Activated CD4-positive, alpha-beta T cell treated with anti-CD3 and anti-CD28 coated beads for 36 hours (primary cell): ENCODE data around the gene CRADD. TPM values are rescaled to one million over a fixed set of nuclear protein-coding genes. Genes with fewer than 3 reads are reported as not detected.
A peak's percentile ranks its signal among the peaks of the same experiment; 100 is the strongest.

Experiments
- ATAC-seq: fragments of 200-7000 bp; cut with Tn5 transposase; one replicate; pipeline ENCODE4 v1.10.0; 2021; ENCODE audit warnings: mild to moderate bottlenecking, moderate library complexity
- CTCF ChIA-PET: fragments of 350-600 bp; sonication (Branson Sonifier 250); formaldehyde crosslinking; loops from one replicate; lab custom pipeline; 2021; ENCODE audit warnings: antibody characterized with exemption; lab: Charles Lee
- POLR2A ChIA-PET: fragments of 350-600 bp; sonication (Branson Sonifier 250); formaldehyde crosslinking; loops from one replicate; lab custom pipeline; 2021; ENCODE audit warnings: antibody characterized with exemption, inconsistent platforms; lab: Charles Lee
- DNase-seq: peaks from one replicate; pipeline ENCODE4 v3.0.0-alpha.2; 2020
- H3K27ac Mint-ChIP-seq: one replicate; pipeline ENCODE4 v1.8.0; 2021; ENCODE audit warnings: mixed read lengths
- H3K27me3 Mint-ChIP-seq: one replicate; pipeline ENCODE4 v1.8.0; 2021; ENCODE audit warnings: mixed read lengths
- H3K36me3 Mint-ChIP-seq: one replicate; pipeline ENCODE4 v1.8.0; 2021; ENCODE audit warnings: low read depth, mixed read lengths
- H3K4me1 Mint-ChIP-seq: one replicate; pipeline ENCODE4 v1.8.0; 2021; ENCODE audit warnings: mixed read lengths
- H3K4me3 Mint-ChIP-seq: one replicate; pipeline ENCODE4 v1.8.0; 2021; ENCODE audit warnings: mild to moderate bottlenecking, moderate library complexity, mixed read lengths
- H3K9me3 Mint-ChIP-seq: one replicate; pipeline ENCODE4 v1.8.0; 2021; ENCODE audit warnings: low read depth, mixed read lengths
- intact Hi-C, 2 experiments: fragments of 100-400 bp; cut with DNase I in 1 of 2; cut with micrococcal nuclease in 1 of 2; formaldehyde crosslinking; loops; one replicate each; pipeline versions ENCODE4 v1.14.2 to v1.15.1; 2022 to 2024; cut with DNase I, micrococcal nuclease
- total RNA-seq, 2 experiments: library from RNA; stranded (reverse); gene quantifications; one replicate each; pipeline ENCODE4 v1.2.3, GENCODE V29; 2021

Gene CRADD
- total RNA-seq, 2 experiments from 2014 or later = 5.7 to 7.8 TPM

- DNase-seq = no peak
- Mint-ChIP-seq H3K27me3 (no peaks in the 10 kb centered on the region), H3K36me3 (no peaks in the 10 kb centered on the region), H3K9me3 (no peaks in the 10 kb centered on the region), H3K27ac (no peak overlapping the region), H3K4me1 (no peaks in the 10 kb centered on the region), H3K4me3 (no peak overlapping the region)
- ChIA-PET POLR2A (no interaction called here), CTCF (no interaction called here)
- intact Hi-C loops = no loop called here
- ATAC-seq = no peak
Observed at GRCh38 chr12:93827669-93828068, 150.5 kb downstream of the CRADD start.

GRCh38 chr12:93829016-93829415, 151.8 kb downstream of the CRADD start:
- Mint-ChIP-seq H3K4me3 (no peak overlapping the region), H3K9me3 (no peaks in the 10 kb centered on the region), H3K4me1 (no peaks in the 10 kb centered on the region), H3K27me3 (no peaks in the 10 kb centered on the region), H3K36me3 (no peaks in the 10 kb centered on the region), H3K27ac (no peak overlapping the region)
- DNase-seq (no peak), ATAC-seq (no peak)
- intact Hi-C loops = no loop called here
- ChIA-PET CTCF (interaction anchor here (1.0 kb wide), 1 partner anchor 154 kb away, joined by 3 read pairs; no protein-coding TSS in a partner anchor), POLR2A (no interaction called here)

GRCh38 chr12:93831374-93831773, 154.2 kb downstream of the CRADD start:
- DNase-seq (no peak), ATAC-seq (no peak)
- intact Hi-C loops = no loop called here
- no peaks in the 10 kb centered on the region for H3K27me3 Mint-ChIP-seq
- H3K4me3 Mint-ChIP-seq = no peak overlapping the region
- ChIA-PET CTCF (interaction anchor here (0.7 to 1.9 kb wide), 2 partner anchors 244 to 271 kb away, joined by 4 to 5 read pairs; no protein-coding TSS in a partner anchor), POLR2A (no interaction called here)
- no peak overlapping the region for H3K27ac Mint-ChIP-seq
- H3K36me3 Mint-ChIP-seq = no peaks in the 10 kb centered on the region
- no peaks in the 10 kb centered on the region for H3K4me1 Mint-ChIP-seq
- no peaks in the 10 kb centered on the region for H3K9me3 Mint-ChIP-seq

- no peak overlapping the region for H3K27ac Mint-ChIP-seq
- peaks cover 3% of the 10 kb centered on the region for H3K36me3 Mint-ChIP-seq
- ATAC-seq (no peak), DNase-seq (no peak)
- intact Hi-C loops = no loop called here
- ChIA-PET POLR2A (no interaction called here), CTCF (interaction anchor here (0.6 to 1.9 kb wide), 4 partner anchors 29 to 1093 kb away, joined by 3 to 5 read pairs (median 4); no protein-coding TSS in a partner anchor)
- H3K4me3 Mint-ChIP-seq = no peak overlapping the region
- H3K4me1 Mint-ChIP-seq = no peaks in the 10 kb centered on the region
- no peaks in the 10 kb centered on the region for H3K9me3 Mint-ChIP-seq
- no peaks in the 10 kb centered on the region for H3K27me3 Mint-ChIP-seq
Observed at GRCh38 chr12:93832131-93832530, 155.0 kb downstream of the CRADD start.

- Mint-ChIP-seq H3K27me3 (no peaks in the 10 kb centered on the region), H3K4me1 (no peaks in the 10 kb centered on the region), H3K27ac (no peak overlapping the region), H3K9me3 (no peaks in the 10 kb centered on the region), H3K4me3 (no peak overlapping the region), H3K36me3 (peaks cover 4% of the 10 kb centered on the region)
- ATAC-seq = no peak
- intact Hi-C loops = no loop called here
- ChIA-PET POLR2A (no interaction called here), CTCF (no interaction called here)
- no peak for DNase-seq
Observed at GRCh38 chr12:93833946-93834345, 156.8 kb downstream of the CRADD start.

- ATAC-seq (no peak), DNase-seq (no peak)
- Mint-ChIP-seq H3K4me3 (no peak overlapping the region), H3K9me3 (no peaks in the 10 kb centered on the region), H3K27me3 (no peaks in the 10 kb centered on the region), H3K36me3 (peaks cover 7% of the 10 kb centered on the region), H3K4me1 (no peaks in the 10 kb centered on the region), H3K27ac (no peak overlapping the region)
- POLR2A ChIA-PET = no interaction called here
- intact Hi-C loops = no loop called here
- CTCF ChIA-PET = interaction anchor here (0.6 kb wide), 1 partner anchor 57 kb away, joined by 3 read pairs; no protein-coding TSS in a partner anchor
Observed at GRCh38 chr12:93836620-93837260, 159.6 kb downstream of the CRADD start.

GRCh38 chr12:93838193-93838592, 161.0 kb downstream of the CRADD start:
- CTCF ChIA-PET = no interaction called here

GRCh38 chr12:93839064-93839463, 161.9 kb downstream of the CRADD start:
- POLR2A ChIA-PET = no interaction called here
- no peak for DNase-seq
- H3K4me1 Mint-ChIP-seq = no peaks in the 10 kb centered on the region

More at GRCh38 chr12:93838193-93838592, 161.0 kb downstream of the CRADD start:
- H3K27me3 Mint-ChIP-seq = no peaks in the 10 kb centered on the region
- peaks cover 7% of the 10 kb centered on the region for H3K36me3 Mint-ChIP-seq
- no peak overlapping the region for H3K4me3 Mint-ChIP-seq
- POLR2A ChIA-PET = no interaction called here
- ATAC-seq (no peak), DNase-seq (no peak)
- no peaks in the 10 kb centered on the region for H3K9me3 Mint-ChIP-seq
- H3K4me1 Mint-ChIP-seq = no peaks in the 10 kb centered on the region
- H3K27ac Mint-ChIP-seq = no peak overlapping the region
- intact Hi-C loops = no loop called here

GRCh38 chr12:93841671-93842070, 164.5 kb downstream of the CRADD start:
- H3K27ac Mint-ChIP-seq = no peak overlapping the region
- no peak for ATAC-seq
- H3K36me3 Mint-ChIP-seq = peaks cover 7% of the 10 kb centered on the region
- no peaks in the 10 kb centered on the region for H3K27me3 Mint-ChIP-seq
- H3K4me3 Mint-ChIP-seq = no peak overlapping the region
- no peak for DNase-seq
- no peaks in the 10 kb centered on the region for H3K9me3 Mint-ChIP-seq
- POLR2A ChIA-PET = interaction anchor here (0.6 kb wide), 1 partner anchor 26 kb away, joined by 3 read pairs; no protein-coding TSS in a partner anchor
- CTCF ChIA-PET = interaction anchor here (1.1 kb wide), 1 partner anchor 260 kb away, joined by 8 read pairs; no protein-coding TSS in a partner anchor
- peaks cover 4% of the 10 kb centered on the region for H3K4me1 Mint-ChIP-seq
- intact Hi-C loops = no loop called here

More at GRCh38 chr12:93839064-93839463, 161.9 kb downstream of the CRADD start:
- peaks cover 7% of the 10 kb centered on the region for H3K36me3 Mint-ChIP-seq
- intact Hi-C loops = no loop called here
- CTCF ChIA-PET = interaction anchor here (1.1 kb wide), 1 partner anchor 263 kb away, joined by 3 read pairs; no protein-coding TSS in a partner anchor
- no peak overlapping the region for H3K27ac Mint-ChIP-seq
- H3K9me3 Mint-ChIP-seq = no peaks in the 10 kb centered on the region
- H3K27me3 Mint-ChIP-seq = no peaks in the 10 kb centered on the region
- ATAC-seq = no peak
- H3K4me3 Mint-ChIP-seq = no peak overlapping the region

GRCh38 chr12:93844164-93844784, 167.1 kb downstream of the CRADD start:
- Mint-ChIP-seq H3K4me1 (peaks cover 23% of the 10 kb centered on the region), H3K27me3 (no peaks in the 10 kb centered on the region), H3K9me3 (peaks cover 2% of the 10 kb centered on the region), H3K27ac (no peak overlapping the region), H3K36me3 (peaks cover 3% of the 10 kb centered on the region), H3K4me3 (no peak overlapping the region)
- no peak for ATAC-seq
- ChIA-PET POLR2A (no interaction called here), CTCF (interaction anchor here (0.8 kb wide), 1 partner anchor 51 kb away, joined by 3 read pairs; no protein-coding TSS in a partner anchor)
- intact Hi-C loops = no loop called here
- DNase-seq = no peak

GRCh38 chr12:93846936-93847516, 169.9 kb downstream of the CRADD start:
- Mint-ChIP-seq H3K9me3 (peaks cover 2% of the 10 kb centered on the region), H3K27ac (no peak overlapping the region), H3K4me1 (peaks cover 28% of the 10 kb centered on the region), H3K36me3 (peaks cover 2% of the 10 kb centered on the region), H3K4me3 (no peak overlapping the region), H3K27me3 (no peaks in the 10 kb centered on the region)
- ChIA-PET CTCF (interaction anchor here (0.6 kb wide), 2 partner anchors 49 to 115 kb away, joined by 3 read pairs; no protein-coding TSS in a partner anchor), POLR2A (no interaction called here)
- intact Hi-C loops = loop anchor here in 1 of 2 experiments (2.0 kb wide), 1 partner anchor 62 kb away; no protein-coding TSS in a partner anchor
- ATAC-seq (peak; percentile 33), DNase-seq (no peak)
